ENCODE results near the gene ARAP1. TPM values are rescaled to one million over a fixed set of nuclear protein-coding genes. Genes with fewer than 3 reads are reported as not detected.

ARAP1 gene
- total and polyA plus RNA-seq, 2 of the 8 experiments (the other 6 are each of a cell fraction or from before 2014, with no cell fraction given), result 25.7 to 61.6 TPM

GRCh38 chr11:72646472-72646871, 105.7 kb downstream of the ARAP1 start:
- FAIRE-seq (no peak), DNase-seq (ENCODE audit: low read depth in 1 of 2, low spot score in 2 of 2) (no peak)
- Histone ChIP-seq H2BK5ac (ENCODE audit: low read depth, low read length) (no peak overlapping the region), H3K4me1 (replicated peaks in 1 of 4; ENCODE audit: control insufficient read depth in 3 of 4, insufficient read depth in 4 of 4, low read length in 3 of 4) (peaks cover 0 to 2% (median 0%) of the 10 kb centered on the region in 4 experiments; a peak in 1 of 7 replicates), H3K27ac (ENCODE audit: low read depth, low read length) (no peak overlapping the region), H2AK5ac (ENCODE audit: low read depth, low read length) (no peak overlapping the region), H3K18ac (ENCODE audit: extremely low read depth, low read length) (no peak overlapping the region), H3K56ac (replicated peaks; ENCODE audit: insufficient read length, low read depth, low read length) (no peak overlapping the region), H3K23me2 (ENCODE audit: low read depth, low read length) (peaks cover 9% of the 10 kb centered on the region; the same call in 1 of the 2 replicates), H3K4me2 (ENCODE audit: insufficient read depth in 1 of 2, low read depth in 2 of 2, low read length in 2 of 2) (no peak overlapping the region), H2BK20ac (ENCODE audit: low read length) (no peak overlapping the region), H4K91ac (replicated peaks; ENCODE audit: insufficient read length, low read length) (no peak overlapping the region), H4K5ac (ENCODE audit: insufficient read length, low read depth, low read length) (no peak overlapping the region), H3K27me3 (replicated peaks in 1 of 4; ENCODE audit: control insufficient read depth in 3 of 4, extremely low read depth in 1 of 4, insufficient read depth in 3 of 4, low read length in 3 of 4) (peaks cover 9 to 21% (median 17%) of the 10 kb centered on the region in 4 experiments), H3K9ac (replicated peaks in 1 of 4; ENCODE audit: extremely low read depth in 1 of 4, low read depth in 3 of 4, low read length in 3 of 4) (no peak overlapping the region), H2BK120ac (replicated peaks; ENCODE audit: low read depth, low read length) (no peak overlapping the region), H4K8ac (ENCODE audit: extremely low read depth, insufficient read depth, low read length) (no peak overlapping the region), H3K79me1 (ENCODE audit: low read depth, low read length) (no peaks in the 10 kb centered on the region), H2BK15ac (ENCODE audit: low read length) (no peak overlapping the region), H3K23ac (ENCODE audit: insufficient read length) (no peak overlapping the region), H3K36me3 (ENCODE audit: control insufficient read depth in 2 of 4, insufficient read depth in 4 of 4, low read length in 3 of 4) (no peaks in the 10 kb centered on the region), H4K20me1 (replicated peaks in 1 of 2; ENCODE audit: control insufficient read depth in 1 of 2, insufficient read depth in 2 of 2, low read length in 2 of 2) (no peaks in the 10 kb centered on the region), H3K9me3 (ENCODE audit: insufficient read depth in 2 of 2, low read depth in 1 of 2, low read length in 1 of 2) (no peaks in the 10 kb centered on the region), H2AFZ (ENCODE audit: low read length) (no peak overlapping the region), H3K4me3 (ENCODE audit: extremely low read depth in 1 of 4, insufficient read depth in 2 of 4, low read depth in 3 of 4, low read length in 4 of 4) (no peak overlapping the region), H3K79me2 (ENCODE audit: control insufficient read depth in 1 of 2, insufficient read depth in 2 of 2, low read length in 2 of 2) (no peaks in the 10 kb centered on the region), H3K4ac (replicated peaks; ENCODE audit: insufficient read length, low read depth, low read length) (no peak overlapping the region), H2BK12ac (ENCODE audit: low read depth, low read length) (no peak overlapping the region), H3K14ac (ENCODE audit: insufficient read length) (no peak overlapping the region)
- POLR2A ChIA-PET (ENCODE audit: partially characterized antibody), result no interaction called here
- CTCF ChIA-PET (ENCODE audit: partially characterized antibody), result interaction anchor here (0.6 to 39.6 kb wide), 9 partner anchors 9 to 57 kb away, joined by 3 to 624 read pairs (median 5); no protein-coding TSS in a partner anchor
- WGBS, 2 experiments (ENCODE audit: extremely low coverage in 1 of 2, insufficient coverage in 1 of 2, insufficient read length in 1 of 2, insufficient replicate concordance in 2 of 2, low coverage in 1 of 2, low lambda C conversion rate in 2 of 2, missing lambda C conversion rate in 1 of 2), result 73% methylated on average over 2 of the region's 2 CpGs; no CpG with 5 or more reads in 1 of the 2 experiments
- no peak for TF ChIP-seq PHF8 (conservative IDR thresholded peaks at IDR 0.05; ENCODE audit: low read depth, low read length)
- no peak for TF ChIP-seq RBBP5 (IDR thresholded peaks at IDR 0.05; ENCODE audit: borderline replicate concordance, low read depth, low read length)
- no peak for TF ChIP-seq CHD2 (IDR thresholded peaks at IDR 0.05; ENCODE audit: low read length)
- no peak for TF ChIP-seq EP300 (IDR thresholded peaks at IDR 0.05; ENCODE audit: borderline replicate concordance in 1 of 2, low read depth in 2 of 2, low read length in 2 of 2)
- no peak for TF ChIP-seq YY1 (IDR thresholded peaks at IDR 0.05; ENCODE audit: low read depth, low read length)
- TF ChIP-seq CBX8 (IDR thresholded peaks at IDR 0.05; ENCODE audit: borderline replicate concordance, low read depth, low read length), result no peak
- no peak for TF ChIP-seq CEBPB (IDR thresholded peaks at IDR 0.05; ENCODE audit: low read depth, low read length)
- TF ChIP-seq SP1 (IDR thresholded peaks at IDR 0.05; ENCODE audit: low read depth, low read length), result no peak
- no peak for TF ChIP-seq BRCA1 (IDR thresholded peaks at IDR 0.05; ENCODE audit: low read depth, low read length)
- TF ChIP-seq RXRA (IDR thresholded peaks at IDR 0.05; ENCODE audit: insufficient read depth, low read depth, low read length), result no peak

Data from H1 (cell line).